ENCODE measurements around the gene MINDY4.

DNA sequence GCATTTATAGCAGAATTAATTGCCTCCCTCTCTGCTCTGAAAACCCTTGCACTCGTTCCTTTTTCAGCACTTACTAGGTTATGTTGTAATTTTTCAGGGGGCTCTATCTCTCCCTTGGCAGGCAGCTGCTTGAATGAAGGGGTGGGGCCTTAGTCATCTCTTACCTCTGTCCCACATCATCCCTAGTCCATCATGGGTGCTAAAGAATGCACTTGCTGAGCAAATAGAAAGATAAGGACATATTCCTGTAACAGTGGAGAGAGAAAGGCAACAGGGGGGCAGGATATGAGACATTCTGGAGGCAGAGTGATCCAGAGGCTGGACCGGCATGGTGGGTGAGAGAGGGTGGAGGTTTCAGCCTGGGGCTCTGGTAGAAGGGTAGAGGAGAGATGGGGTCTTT is 60.0 kb downstream of the MINDY4 start:
- TF ChIP-seq, protein P1, sequence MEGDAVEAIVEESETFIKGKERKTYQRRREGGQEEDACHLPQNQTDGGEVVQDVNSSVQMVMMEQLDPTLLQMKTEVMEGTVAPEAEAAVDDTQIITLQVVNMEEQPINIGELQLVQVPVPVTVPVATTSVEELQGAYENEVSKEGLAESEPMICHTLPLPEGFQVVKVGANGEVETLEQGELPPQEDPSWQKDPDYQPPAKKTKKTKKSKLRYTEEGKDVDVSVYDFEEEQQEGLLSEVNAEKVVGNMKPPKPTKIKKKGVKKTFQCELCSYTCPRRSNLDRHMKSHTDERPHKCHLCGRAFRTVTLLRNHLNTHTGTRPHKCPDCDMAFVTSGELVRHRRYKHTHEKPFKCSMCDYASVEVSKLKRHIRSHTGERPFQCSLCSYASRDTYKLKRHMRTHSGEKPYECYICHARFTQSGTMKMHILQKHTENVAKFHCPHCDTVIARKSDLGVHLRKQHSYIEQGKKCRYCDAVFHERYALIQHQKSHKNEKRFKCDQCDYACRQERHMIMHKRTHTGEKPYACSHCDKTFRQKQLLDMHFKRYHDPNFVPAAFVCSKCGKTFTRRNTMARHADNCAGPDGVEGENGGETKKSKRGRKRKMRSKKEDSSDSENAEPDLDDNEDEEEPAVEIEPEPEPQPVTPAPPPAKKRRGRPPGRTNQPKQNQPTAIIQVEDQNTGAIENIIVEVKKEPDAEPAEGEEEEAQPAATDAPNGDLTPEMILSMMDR (conservative IDR thresholded peaks at IDR 0.05; ENCODE audit: low read depth, low read length), result no peak
- no peak for TF ChIP-seq EZH2 (IDR thresholded peaks at IDR 0.05; ENCODE audit: low read length, unreplicated experiment)

All from PC-3 (cell line).